NCI-H1417 treated with DMSO at 0.1 percent for 48 hours (cell line): ENCODE data around the gene PLCB1.

ENCODE experiments used
- DNase-seq: peaks from one replicate; lab custom pipeline; 2025; lab: John Stamatoyannopoulos, UW

PLCB1 gene

GRCh38 chr20:8505476-8506200 lies 373.6 kb downstream of the PLCB1 start:
- no peak for DNase-seq

GRCh38 chr20:8507231-8507630 lies 375.2 kb downstream of the PLCB1 start:
- no peak for DNase-seq

- peak; percentile 68 for DNase-seq
Observed at GRCh38 chr20:8509809-8510208, 377.7 kb downstream of the PLCB1 start.

GRCh38 chr20:8510808-8511207 lies 378.7 kb downstream of the PLCB1 start:
- no peak for DNase-seq

- DNase-seq = no peak
Observed at GRCh38 chr20:8512003-8512402, 379.9 kb downstream of the PLCB1 start.

- no peak for DNase-seq
Observed at GRCh38 chr20:8515810-8516435, 383.9 kb downstream of the PLCB1 start.

GRCh38 chr20:8518878-8519277 lies 386.8 kb downstream of the PLCB1 start:
- no peak for DNase-seq

- no peak for DNase-seq
Observed at GRCh38 chr20:8519887-8520286, 387.8 kb downstream of the PLCB1 start.

GRCh38 chr20:8522168-8522567 lies 390.1 kb downstream of the PLCB1 start:
- DNase-seq = no peak

- DNase-seq = no peak
Observed at GRCh38 chr20:8523684-8524083, 391.6 kb downstream of the PLCB1 start.

GRCh38 chr20:8524101-8525016 lies 392.3 kb downstream of the PLCB1 start:
- DNase-seq = no peak

GRCh38 chr20:8525017-8525343 lies 392.9 kb downstream of the PLCB1 start:
- DNase-seq = no peak

GRCh38 chr20:8526610-8527009 lies 394.5 kb downstream of the PLCB1 start:
- DNase-seq = no peak

GRCh38 chr20:8527998-8528723 lies 396.1 kb downstream of the PLCB1 start:
- no peak for DNase-seq

GRCh38 chr20:8530022-8530421 lies 398.0 kb downstream of the PLCB1 start:
- DNase-seq = no peak

GRCh38 chr20:8532169-8532568 lies 400.1 kb downstream of the PLCB1 start:
- no peak for DNase-seq

GRCh38 chr20:8534368-8535160 lies 402.5 kb downstream of the PLCB1 start:
- no peak for DNase-seq

- DNase-seq = no peak
Observed at GRCh38 chr20:8535403-8536261, 403.6 kb downstream of the PLCB1 start.

GRCh38 chr20:8536262-8536618 lies 404.2 kb downstream of the PLCB1 start:
- no peak for DNase-seq

- DNase-seq = no peak
Observed at GRCh38 chr20:8540466-8540865, 408.4 kb downstream of the PLCB1 start.

- no peak for DNase-seq
Observed at GRCh38 chr20:8542110-8542486, 410.0 kb downstream of the PLCB1 start.
